PC-9 (cell line): ENCODE data around the gene TDRD5. TPM values are rescaled to one million over a fixed set of nuclear protein-coding genes. Genes with fewer than 3 reads are reported as not detected.

Source experiments
- BruUV-seq: library from RNA; stranded (reverse); fragments of 400-500 nt; replicated peaks from 2 replicates; lab custom pipeline; 2021; lab: Mats Ljungman, UMichigan
- CTCF ChIA-PET: fragments of 300-600 bp; sonication (Branson Sonifier 250); formaldehyde crosslinking; loops from one replicate; lab custom pipeline; 2022; ENCODE audit warnings: antibody characterized with exemption; lab: Charles Lee
- POLR2A ChIA-PET: fragments of 300-600 bp; sonication (Branson Sonifier 250); formaldehyde crosslinking; loops from one replicate; lab custom pipeline; 2022; ENCODE audit warnings: antibody characterized with exemption; ENCODE audit not compliant: unreplicated experiment; lab: Charles Lee
- DNase-seq, 2 experiments: peaks; one replicate each; pipeline versions ENCODE4 v3.0.0 to v3.0.0-alpha.2; 2015 to 2022; ENCODE audit warnings: mixed read lengths in 1 of 2
- H2AFZ ChIP-seq: fragments of 200-600 bp; sonication (generic); 2 replicates; pipeline ENCODE4 v1.8.1; 2017; ENCODE audit warnings: antibody characterized with exemption
- H3F3A ChIP-seq: fragments of 200-600 bp; sonication (generic); 2 replicates; pipeline ENCODE4 v1.8.1; 2017; ENCODE audit warnings: antibody characterized with exemption, mild to moderate bottlenecking, low read depth; ENCODE audit not compliant: insufficient read depth
- H3K27ac ChIP-seq: fragments of 200-600 bp; sonication (generic); 2 replicates; pipeline ENCODE4 v1.6.1; 2016; ENCODE audit warnings: mixed run types
- H3K27me3 ChIP-seq: fragments of 200-600 bp; sonication (generic); 2 replicates; pipeline ENCODE4 v1.6.1; 2016; ENCODE audit warnings: low read depth, mixed run types; ENCODE audit not compliant: insufficient read depth
- H3K36me3 ChIP-seq: fragments of 200-600 bp; sonication (generic); 2 replicates; pipeline ENCODE4 v1.6.1; 2016; ENCODE audit warnings: low read depth, mixed run types
- H3K4me1 ChIP-seq: fragments of 200-600 bp; sonication (generic); replicated peaks from 2 replicates; pipeline ENCODE4 v1.6.1; 2016; ENCODE audit warnings: mixed run types; ENCODE audit not compliant: insufficient read depth
- H3K4me2 ChIP-seq: fragments of 200-600 bp; sonication (generic); 2 replicates; pipeline ENCODE4 v1.6.1; 2017; ENCODE audit warnings: mixed run types
- H3K4me3 ChIP-seq: fragments of 200-600 bp; sonication (generic); 2 replicates; pipeline ENCODE4 v1.6.1; 2016; ENCODE audit warnings: mixed run types
- H3K79me2 ChIP-seq: fragments of 200-600 bp; sonication (generic); 2 replicates; pipeline ENCODE4 v1.6.1; 2017; ENCODE audit warnings: low read depth, mixed run types
- H3K9me2 ChIP-seq: fragments of 200-600 bp; sonication (generic); 2 replicates; pipeline ENCODE4 v1.8.1; 2017; ENCODE audit warnings: mild to moderate bottlenecking; ENCODE audit not compliant: insufficient read depth
- H3K9me3 ChIP-seq: fragments of 200-600 bp; sonication (generic); 2 replicates; pipeline ENCODE4 v1.8.1; 2016; ENCODE audit warnings: low read depth; ENCODE audit not compliant: insufficient read depth
- H4K20me1 ChIP-seq: fragments of 200-600 bp; sonication (generic); 2 replicates; pipeline ENCODE4 v1.8.1; 2017; ENCODE audit not compliant: insufficient read depth
- EZH2 ChIP-seq: fragments of 200-600 bp; sonication (generic); IDR thresholded peaks from 2 replicates; pipeline ENCODE4 v1.8.0; 2017; ENCODE audit warnings: antibody characterized with exemption, low read depth
- intact Hi-C: fragments of 100-400 bp; cut with micrococcal nuclease; formaldehyde crosslinking; loops from one replicate; pipeline ENCODE4 v1.10.0; 2022; ENCODE audit not compliant: unreplicated experiment
- total RNA-seq: library from RNA; stranded (reverse); gene quantifications from 2 replicates; pipeline ENCODE4 v1.2.3, GENCODE V29; 2021
- TF ChIP-seq, protein P1 (sequence below): fragments of 200-600 bp; sonication (generic); conservative IDR thresholded peaks from 2 replicates; pipeline ENCODE4 v1.6.1; 2017; ENCODE audit warnings: mixed run types, antibody characterized with exemption, mild to moderate bottlenecking, moderate library complexity

Gene TDRD5
- total RNA-seq, 1 experiment from 2014 or later, result not detected

DNA sequence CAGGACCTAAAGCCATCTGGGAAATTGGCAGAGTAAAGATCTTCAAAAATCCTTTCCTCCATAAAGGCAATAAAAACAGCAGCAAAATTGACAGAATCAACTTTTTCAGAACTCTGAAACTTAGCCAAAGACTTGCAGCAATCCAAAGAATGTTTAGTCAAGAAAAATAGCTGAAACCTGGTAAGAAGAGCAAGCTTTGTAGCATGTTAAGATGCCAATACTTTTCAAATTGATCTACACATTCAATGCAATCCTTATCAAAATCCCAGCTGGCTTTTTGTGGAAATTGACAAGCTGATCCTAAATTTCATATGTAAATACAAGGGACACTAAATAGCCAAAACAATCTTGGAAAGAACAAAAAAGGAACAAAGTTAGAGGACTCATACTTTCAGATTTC lies 127.6 kb downstream of the TDRD5 start:
- Histone ChIP-seq H3K9me2 (no peaks in the 10 kb centered on the region), H3K27me3 (no peaks in the 10 kb centered on the region), H3K36me3 (no peaks in the 10 kb centered on the region), H3K4me1 (no peaks in the 10 kb centered on the region), H3K27ac (no peak overlapping the region), H3K4me2 (no peak overlapping the region), H4K20me1 (no peaks in the 10 kb centered on the region), H3F3A (no peaks in the 10 kb centered on the region; the same call in 1 of the 2 replicates), H2AFZ (no peak overlapping the region), H3K4me3 (no peak overlapping the region), H3K79me2 (no peaks in the 10 kb centered on the region), H3K9me3 (peaks cover 9% of the 10 kb centered on the region)
- DNase-seq, result no peak
- intact Hi-C loops, result no loop called here
- POLR2A ChIA-PET, result no interaction called here
- CTCF ChIA-PET, result no interaction called here
- BruUV-seq, result no TSS peak
- TF ChIP-seq EZH2, result no peak
- TF ChIP-seq, protein P1, sequence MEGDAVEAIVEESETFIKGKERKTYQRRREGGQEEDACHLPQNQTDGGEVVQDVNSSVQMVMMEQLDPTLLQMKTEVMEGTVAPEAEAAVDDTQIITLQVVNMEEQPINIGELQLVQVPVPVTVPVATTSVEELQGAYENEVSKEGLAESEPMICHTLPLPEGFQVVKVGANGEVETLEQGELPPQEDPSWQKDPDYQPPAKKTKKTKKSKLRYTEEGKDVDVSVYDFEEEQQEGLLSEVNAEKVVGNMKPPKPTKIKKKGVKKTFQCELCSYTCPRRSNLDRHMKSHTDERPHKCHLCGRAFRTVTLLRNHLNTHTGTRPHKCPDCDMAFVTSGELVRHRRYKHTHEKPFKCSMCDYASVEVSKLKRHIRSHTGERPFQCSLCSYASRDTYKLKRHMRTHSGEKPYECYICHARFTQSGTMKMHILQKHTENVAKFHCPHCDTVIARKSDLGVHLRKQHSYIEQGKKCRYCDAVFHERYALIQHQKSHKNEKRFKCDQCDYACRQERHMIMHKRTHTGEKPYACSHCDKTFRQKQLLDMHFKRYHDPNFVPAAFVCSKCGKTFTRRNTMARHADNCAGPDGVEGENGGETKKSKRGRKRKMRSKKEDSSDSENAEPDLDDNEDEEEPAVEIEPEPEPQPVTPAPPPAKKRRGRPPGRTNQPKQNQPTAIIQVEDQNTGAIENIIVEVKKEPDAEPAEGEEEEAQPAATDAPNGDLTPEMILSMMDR, result no peak

DNA sequence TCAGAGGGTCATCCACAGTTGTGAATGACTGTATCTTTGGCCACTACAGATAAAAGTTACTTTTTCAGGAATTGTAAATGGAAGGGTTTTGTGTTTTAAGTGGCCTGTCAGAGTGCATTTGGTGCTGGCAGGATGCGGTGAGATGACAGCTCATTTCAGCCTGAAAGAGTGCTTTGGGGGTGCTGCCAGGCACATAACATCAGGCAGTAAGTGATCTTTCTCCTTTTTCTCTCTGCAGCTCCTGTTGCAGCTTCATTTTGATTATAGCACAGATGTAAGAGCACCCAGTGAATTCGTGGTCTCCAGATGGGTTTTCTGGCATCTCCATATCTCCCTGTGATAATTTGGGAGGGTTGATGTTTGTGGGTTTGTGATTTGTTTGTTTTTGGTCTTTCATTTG lies 136.6 kb downstream of the TDRD5 start:
- no peaks in the 10 kb centered on the region for H3K79me2 ChIP-seq
- H3K27me3 ChIP-seq, result peaks cover 8% of the 10 kb centered on the region
- intact Hi-C loops, result no loop called here
- TF ChIP-seq EZH2, result no peak
- TF ChIP-seq, protein P1, result no peak
- no peaks in the 10 kb centered on the region for H3K9me3 ChIP-seq
- no TSS peak for BruUV-seq
- no peaks in the 10 kb centered on the region for H3K4me1 ChIP-seq
- no peaks in the 10 kb centered on the region for H3K36me3 ChIP-seq
- ChIA-PET POLR2A (interaction anchor here (0.6 kb wide), 1 partner anchor 356 kb away, joined by 3 read pairs; no protein-coding TSS in a partner anchor), CTCF (no interaction called here)
- no peak for DNase-seq
- no peak overlapping the region for H3K27ac ChIP-seq
- H3K9me2 ChIP-seq, result no peaks in the 10 kb centered on the region
- H3F3A ChIP-seq, result no peaks in the 10 kb centered on the region
- no peak overlapping the region for H2AFZ ChIP-seq
- no peak overlapping the region for H3K4me2 ChIP-seq
- no peak overlapping the region for H3K4me3 ChIP-seq
- no peaks in the 10 kb centered on the region for H4K20me1 ChIP-seq

DNA sequence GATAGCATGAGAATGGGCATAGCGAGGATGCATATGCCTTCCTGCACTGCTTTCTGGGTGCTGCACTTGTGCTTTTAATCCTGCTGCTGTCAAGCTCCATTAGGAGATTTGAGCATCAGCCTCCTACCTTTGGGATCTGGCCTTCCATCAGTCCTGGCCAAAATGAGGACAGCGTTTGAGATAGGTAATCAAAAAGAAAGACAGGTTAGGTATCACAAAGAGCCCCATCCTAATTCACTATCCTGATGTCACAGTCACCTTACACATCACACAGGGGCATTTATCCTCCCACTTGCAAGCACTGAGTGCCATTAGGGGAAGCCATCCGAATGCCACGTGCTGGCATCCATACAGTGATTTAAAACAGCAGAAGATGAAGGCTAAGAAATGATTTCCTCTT lies 138.2 kb downstream of the TDRD5 start:
- intact Hi-C loops, result no loop called here
- Histone ChIP-seq H3K9me2 (no peaks in the 10 kb centered on the region), H3K4me1 (no peaks in the 10 kb centered on the region), H3K4me2 (no peak overlapping the region), H4K20me1 (no peaks in the 10 kb centered on the region), H3K36me3 (no peaks in the 10 kb centered on the region), H3K4me3 (no peak overlapping the region), H3K9me3 (no peaks in the 10 kb centered on the region), H3K27ac (no peak overlapping the region), H3K79me2 (no peaks in the 10 kb centered on the region), H3K27me3 (peaks cover 8% of the 10 kb centered on the region), H2AFZ (no peak overlapping the region), H3F3A (no peaks in the 10 kb centered on the region)
- POLR2A ChIA-PET, result no interaction called here
- CTCF ChIA-PET, result no interaction called here
- TF ChIP-seq, protein P1, result no peak
- no peak for TF ChIP-seq EZH2
- no peak for DNase-seq
- BruUV-seq, result no TSS peak
